ENCODE results near the gene MVB12B. TPM values are rescaled to one million over a fixed set of nuclear protein-coding genes. Genes with fewer than 3 reads are reported as not detected.
A peak's percentile ranks its signal among the peaks of the same experiment; 100 is the strongest.

MVB12B gene
- total RNA-seq, 1 donor from 2014 or later: 20.2 TPM

- peaks cover 8% of the 10 kb centered on the region for H3K27me3 Mint-ChIP-seq (ENCODE audit: unreplicated experiment)
- H3K36me3 Mint-ChIP-seq (ENCODE audit: unreplicated experiment): no peaks in the 10 kb centered on the region
- TF ChIP-seq, protein P1, sequence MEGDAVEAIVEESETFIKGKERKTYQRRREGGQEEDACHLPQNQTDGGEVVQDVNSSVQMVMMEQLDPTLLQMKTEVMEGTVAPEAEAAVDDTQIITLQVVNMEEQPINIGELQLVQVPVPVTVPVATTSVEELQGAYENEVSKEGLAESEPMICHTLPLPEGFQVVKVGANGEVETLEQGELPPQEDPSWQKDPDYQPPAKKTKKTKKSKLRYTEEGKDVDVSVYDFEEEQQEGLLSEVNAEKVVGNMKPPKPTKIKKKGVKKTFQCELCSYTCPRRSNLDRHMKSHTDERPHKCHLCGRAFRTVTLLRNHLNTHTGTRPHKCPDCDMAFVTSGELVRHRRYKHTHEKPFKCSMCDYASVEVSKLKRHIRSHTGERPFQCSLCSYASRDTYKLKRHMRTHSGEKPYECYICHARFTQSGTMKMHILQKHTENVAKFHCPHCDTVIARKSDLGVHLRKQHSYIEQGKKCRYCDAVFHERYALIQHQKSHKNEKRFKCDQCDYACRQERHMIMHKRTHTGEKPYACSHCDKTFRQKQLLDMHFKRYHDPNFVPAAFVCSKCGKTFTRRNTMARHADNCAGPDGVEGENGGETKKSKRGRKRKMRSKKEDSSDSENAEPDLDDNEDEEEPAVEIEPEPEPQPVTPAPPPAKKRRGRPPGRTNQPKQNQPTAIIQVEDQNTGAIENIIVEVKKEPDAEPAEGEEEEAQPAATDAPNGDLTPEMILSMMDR (IDR thresholded peaks at IDR 0.05): no peak
- no peak overlapping the region for H3K27ac Mint-ChIP-seq (ENCODE audit: unreplicated experiment)
- DNase-seq (ENCODE audit: extremely low spot score, unreplicated experiment): no peak
- no peaks in the 10 kb centered on the region for H3K9me3 Mint-ChIP-seq (ENCODE audit: unreplicated experiment)
- no peak overlapping the region for H3K4me3 Mint-ChIP-seq (ENCODE audit: unreplicated experiment)
- H3K4me1 Mint-ChIP-seq (ENCODE audit: unreplicated experiment): peaks cover 38% of the 10 kb centered on the region
Observed at GRCh38 chr9:126513159-126514036, 186.8 kb downstream of the MVB12B start.

DNA sequence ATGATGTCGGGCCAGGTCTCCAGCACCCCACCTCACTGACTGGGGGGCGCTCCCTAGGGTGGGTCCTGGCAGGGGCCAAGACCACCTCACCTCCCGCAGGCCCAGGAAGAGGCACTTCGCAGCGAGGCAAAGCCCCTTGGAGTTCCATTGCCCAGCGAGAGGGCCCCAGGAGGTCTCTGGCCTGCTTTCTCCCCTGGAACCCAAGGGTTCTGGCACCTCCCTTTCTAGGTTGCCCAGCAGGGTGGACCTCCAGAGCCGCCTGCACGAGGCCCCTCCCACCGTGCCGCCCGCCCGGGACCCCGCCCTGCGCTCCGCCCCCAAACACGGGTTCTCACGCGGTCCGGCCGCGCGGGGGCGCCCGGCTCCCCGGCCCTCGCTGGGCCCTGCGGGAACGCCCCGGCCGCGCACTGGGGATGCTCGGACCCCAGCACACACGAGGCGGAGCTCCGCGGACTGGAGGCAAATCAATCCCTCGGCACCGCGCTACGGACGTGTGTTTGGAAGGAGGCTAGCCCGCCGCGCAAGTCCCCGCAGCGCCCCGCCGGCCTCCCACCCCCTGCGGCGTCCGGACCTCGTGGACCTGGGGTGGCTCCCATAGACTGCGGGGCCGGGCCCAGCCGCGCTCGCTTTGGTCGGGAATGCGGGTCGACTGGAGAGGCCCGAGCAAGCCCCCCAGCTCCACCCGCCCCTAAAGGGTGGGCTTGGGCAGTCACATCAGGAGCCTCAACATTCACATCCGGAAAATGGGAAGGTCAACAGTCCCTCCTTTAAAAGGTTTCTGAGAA, 187.6 kb downstream of the MVB12B start:
- Mint-ChIP-seq H3K36me3 (ENCODE audit: unreplicated experiment) (no peaks in the 10 kb centered on the region), H3K4me3 (ENCODE audit: unreplicated experiment) (no peak overlapping the region), H3K27me3 (ENCODE audit: unreplicated experiment) (peaks cover 8% of the 10 kb centered on the region), H3K27ac (ENCODE audit: unreplicated experiment) (no peak overlapping the region), H3K4me1 (ENCODE audit: unreplicated experiment) (peaks cover 38% of the 10 kb centered on the region), H3K9me3 (ENCODE audit: unreplicated experiment) (no peaks in the 10 kb centered on the region)
- DNase-seq (ENCODE audit: extremely low spot score, unreplicated experiment): no peak
- TF ChIP-seq, protein P1 (IDR thresholded peaks at IDR 0.05): peak; percentile 67

- TF ChIP-seq, protein P1 (IDR thresholded peaks at IDR 0.05): no peak
- DNase-seq (ENCODE audit: extremely low spot score, unreplicated experiment): no peak
- peaks cover 8% of the 10 kb centered on the region for H3K27me3 Mint-ChIP-seq (ENCODE audit: unreplicated experiment)
- H3K36me3 Mint-ChIP-seq (ENCODE audit: unreplicated experiment): no peaks in the 10 kb centered on the region
- no peak overlapping the region for H3K27ac Mint-ChIP-seq (ENCODE audit: unreplicated experiment)
- peaks cover 40% of the 10 kb centered on the region for H3K4me1 Mint-ChIP-seq (ENCODE audit: unreplicated experiment)
- no peak overlapping the region for H3K4me3 Mint-ChIP-seq (ENCODE audit: unreplicated experiment)
- H3K9me3 Mint-ChIP-seq (ENCODE audit: unreplicated experiment): no peaks in the 10 kb centered on the region
Observed at GRCh38 chr9:126515001-126515872, 188.6 kb downstream of the MVB12B start.

- H3K27me3 Mint-ChIP-seq (ENCODE audit: unreplicated experiment): peaks cover 8% of the 10 kb centered on the region
- no peaks in the 10 kb centered on the region for H3K9me3 Mint-ChIP-seq (ENCODE audit: unreplicated experiment)
- peaks cover 40% of the 10 kb centered on the region for H3K4me1 Mint-ChIP-seq (ENCODE audit: unreplicated experiment)
- TF ChIP-seq, protein P1 (IDR thresholded peaks at IDR 0.05): no peak
- DNase-seq (ENCODE audit: extremely low spot score, unreplicated experiment): no peak
- H3K36me3 Mint-ChIP-seq (ENCODE audit: unreplicated experiment): no peaks in the 10 kb centered on the region
- peak overlapping the region; percentile 82 for H3K27ac Mint-ChIP-seq (ENCODE audit: unreplicated experiment)
- H3K4me3 Mint-ChIP-seq (ENCODE audit: unreplicated experiment): no peak overlapping the region
Observed at GRCh38 chr9:126515873-126516505, 189.4 kb downstream of the MVB12B start.

Measured in osteocyte (in vitro differentiated cells).